HL-60 (cell line): ENCODE data around the gene LITAFD.

Experiments used
- DNase-seq, 2 experiments: peaks; one replicate each; pipeline ENCODE4 v3.0.0-alpha.2; 2010 to 2020; ENCODE audit warnings: low read depth in 1 of 2, low spot score in 1 of 2
- H3K27ac ChIP-seq: fragments of 250-450 bp; sonication (Bioruptor Pico); replicated peaks from 2 replicates; pipeline ENCODE4 v1.5.1; 2020; ENCODE audit warnings: mild to moderate bottlenecking, moderate library complexity
- H3K27me3 ChIP-seq: fragments of 250-450 bp; sonication (Bioruptor Pico); 2 replicates; pipeline ENCODE4 v1.5.1; 2021; ENCODE audit warnings: mild to moderate bottlenecking, moderate library complexity; ENCODE audit not compliant: insufficient read depth, poor library complexity, severe bottlenecking
- H3K4me3 ChIP-seq: replicated peaks from 2 replicates; pipeline ENCODE4 v1.5.1; 2011; ENCODE audit warnings: mild to moderate bottlenecking, control low read depth, low read length; ENCODE audit not compliant: insufficient read depth
- GABPA ChIP-seq: IDR thresholded peaks from 2 replicates; pipeline ENCODE4 v1.6.1; 2012; ENCODE audit warnings: low read depth
- POLR2AphosphoS5 ChIP-seq: IDR thresholded peaks from 2 replicates; pipeline ENCODE4 v1.6.1; 2012; ENCODE audit warnings: low read depth
- SPI1 ChIP-seq: IDR thresholded peaks from 2 replicates; pipeline ENCODE4 v1.6.1; 2012; ENCODE audit warnings: low read depth, mild to moderate bottlenecking, borderline replicate concordance
- TF ChIP-seq, protein P1 (sequence below): IDR thresholded peaks from 2 replicates; pipeline ENCODE4 v1.6.1; 2012; ENCODE audit warnings: low read depth; ENCODE audit not compliant: insufficient replicate concordance
- TF ChIP-seq, protein P2 (sequence below): IDR thresholded peaks from one replicate; pipeline ENCODE4 v1.5.1; 2011; ENCODE audit warnings: low read length, control low read depth, inconsistent platforms; ENCODE audit not compliant: insufficient read depth

Gene LITAFD

DNA sequence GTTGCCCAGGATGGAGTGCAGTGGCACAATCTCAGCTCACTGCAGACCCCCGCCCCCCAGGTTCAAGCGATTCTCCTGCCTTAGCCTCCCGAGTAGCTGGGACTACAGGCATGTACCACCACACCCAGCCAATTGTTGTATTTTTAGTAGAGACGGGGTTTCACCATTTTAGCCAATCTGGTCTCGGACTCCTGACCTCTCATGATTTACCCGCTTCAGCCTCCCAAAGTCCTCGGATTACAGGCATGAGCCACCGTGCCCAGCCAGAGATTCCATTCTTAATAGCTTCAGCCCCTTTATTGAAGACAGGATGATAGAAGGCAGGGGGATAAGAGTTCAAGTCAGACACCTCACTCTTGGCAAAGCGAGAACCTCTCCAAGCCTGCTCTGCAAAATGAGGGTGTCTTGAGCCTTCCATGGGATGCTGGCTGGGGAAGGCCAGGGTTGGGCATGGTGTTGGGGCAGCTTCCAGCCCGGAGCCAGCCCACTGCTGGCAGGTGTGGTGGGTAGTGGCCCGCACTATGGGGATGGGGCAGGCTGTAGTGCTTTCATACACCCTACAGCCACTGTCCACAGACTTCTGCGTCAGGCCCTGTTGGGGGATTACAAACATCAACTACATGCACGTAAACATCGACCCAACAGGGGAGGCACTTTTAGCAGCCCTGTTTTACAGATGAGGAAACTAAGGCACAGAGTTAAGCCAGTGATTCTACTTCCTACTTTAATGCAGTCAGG lies 16.8 kb upstream of the LITAFD start:
- no peak overlapping the region for H3K4me3 ChIP-seq
- DNase-seq, result no peak
- TF ChIP-seq, protein P1, sequence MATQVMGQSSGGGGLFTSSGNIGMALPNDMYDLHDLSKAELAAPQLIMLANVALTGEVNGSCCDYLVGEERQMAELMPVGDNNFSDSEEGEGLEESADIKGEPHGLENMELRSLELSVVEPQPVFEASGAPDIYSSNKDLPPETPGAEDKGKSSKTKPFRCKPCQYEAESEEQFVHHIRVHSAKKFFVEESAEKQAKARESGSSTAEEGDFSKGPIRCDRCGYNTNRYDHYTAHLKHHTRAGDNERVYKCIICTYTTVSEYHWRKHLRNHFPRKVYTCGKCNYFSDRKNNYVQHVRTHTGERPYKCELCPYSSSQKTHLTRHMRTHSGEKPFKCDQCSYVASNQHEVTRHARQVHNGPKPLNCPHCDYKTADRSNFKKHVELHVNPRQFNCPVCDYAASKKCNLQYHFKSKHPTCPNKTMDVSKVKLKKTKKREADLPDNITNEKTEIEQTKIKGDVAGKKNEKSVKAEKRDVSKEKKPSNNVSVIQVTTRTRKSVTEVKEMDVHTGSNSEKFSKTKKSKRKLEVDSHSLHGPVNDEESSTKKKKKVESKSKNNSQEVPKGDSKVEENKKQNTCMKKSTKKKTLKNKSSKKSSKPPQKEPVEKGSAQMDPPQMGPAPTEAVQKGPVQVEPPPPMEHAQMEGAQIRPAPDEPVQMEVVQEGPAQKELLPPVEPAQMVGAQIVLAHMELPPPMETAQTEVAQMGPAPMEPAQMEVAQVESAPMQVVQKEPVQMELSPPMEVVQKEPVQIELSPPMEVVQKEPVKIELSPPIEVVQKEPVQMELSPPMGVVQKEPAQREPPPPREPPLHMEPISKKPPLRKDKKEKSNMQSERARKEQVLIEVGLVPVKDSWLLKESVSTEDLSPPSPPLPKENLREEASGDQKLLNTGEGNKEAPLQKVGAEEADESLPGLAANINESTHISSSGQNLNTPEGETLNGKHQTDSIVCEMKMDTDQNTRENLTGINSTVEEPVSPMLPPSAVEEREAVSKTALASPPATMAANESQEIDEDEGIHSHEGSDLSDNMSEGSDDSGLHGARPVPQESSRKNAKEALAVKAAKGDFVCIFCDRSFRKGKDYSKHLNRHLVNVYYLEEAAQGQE, result no peak
- TF ChIP-seq GABPA, result no peak
- TF ChIP-seq, protein P2, sequence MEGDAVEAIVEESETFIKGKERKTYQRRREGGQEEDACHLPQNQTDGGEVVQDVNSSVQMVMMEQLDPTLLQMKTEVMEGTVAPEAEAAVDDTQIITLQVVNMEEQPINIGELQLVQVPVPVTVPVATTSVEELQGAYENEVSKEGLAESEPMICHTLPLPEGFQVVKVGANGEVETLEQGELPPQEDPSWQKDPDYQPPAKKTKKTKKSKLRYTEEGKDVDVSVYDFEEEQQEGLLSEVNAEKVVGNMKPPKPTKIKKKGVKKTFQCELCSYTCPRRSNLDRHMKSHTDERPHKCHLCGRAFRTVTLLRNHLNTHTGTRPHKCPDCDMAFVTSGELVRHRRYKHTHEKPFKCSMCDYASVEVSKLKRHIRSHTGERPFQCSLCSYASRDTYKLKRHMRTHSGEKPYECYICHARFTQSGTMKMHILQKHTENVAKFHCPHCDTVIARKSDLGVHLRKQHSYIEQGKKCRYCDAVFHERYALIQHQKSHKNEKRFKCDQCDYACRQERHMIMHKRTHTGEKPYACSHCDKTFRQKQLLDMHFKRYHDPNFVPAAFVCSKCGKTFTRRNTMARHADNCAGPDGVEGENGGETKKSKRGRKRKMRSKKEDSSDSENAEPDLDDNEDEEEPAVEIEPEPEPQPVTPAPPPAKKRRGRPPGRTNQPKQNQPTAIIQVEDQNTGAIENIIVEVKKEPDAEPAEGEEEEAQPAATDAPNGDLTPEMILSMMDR, result no peak
- TF ChIP-seq POLR2AphosphoS5, result no peak
- no peak for TF ChIP-seq SPI1
- no peaks in the 10 kb centered on the region for H3K27me3 ChIP-seq
- no peak overlapping the region for H3K27ac ChIP-seq

DNA sequence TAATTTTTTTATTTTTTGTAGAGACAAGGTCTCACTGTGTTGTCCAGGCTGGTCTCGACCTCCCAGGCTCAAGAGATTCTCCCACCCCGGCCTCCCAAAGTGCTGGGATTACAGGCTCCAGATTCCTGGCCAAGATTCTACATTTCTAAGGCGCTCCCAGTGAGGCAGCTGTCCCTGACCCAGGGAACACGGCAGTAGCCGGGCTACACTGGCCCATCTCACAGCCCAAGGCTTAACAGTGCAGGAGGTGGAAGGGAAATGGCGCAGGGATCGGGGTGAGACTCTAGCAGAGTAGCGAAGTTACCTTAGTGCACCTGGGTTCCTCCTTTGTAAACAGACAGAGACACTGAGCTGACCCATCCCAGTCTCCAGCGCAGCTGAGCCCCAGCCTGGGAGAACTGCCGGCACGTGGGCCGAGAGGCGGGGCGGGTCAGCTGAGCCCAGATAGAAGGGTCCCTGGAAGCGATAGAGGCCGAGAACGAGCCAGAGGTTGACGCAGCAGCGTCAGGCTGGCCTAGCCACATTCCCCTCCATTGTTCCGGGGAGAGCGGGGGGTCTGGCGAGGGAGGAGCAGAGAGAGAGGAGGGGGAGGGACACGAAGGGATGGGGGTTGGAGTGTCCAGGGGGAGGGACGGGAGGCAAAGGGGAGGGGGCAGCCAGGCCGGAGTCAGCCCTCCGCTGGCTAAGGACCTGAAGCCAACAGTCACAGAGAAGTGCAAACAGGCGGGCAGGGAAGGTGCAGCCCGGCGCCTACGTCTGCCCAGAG lies 15.8 kb upstream of the LITAFD start:
- Histone ChIP-seq H3K27me3 (no peaks in the 10 kb centered on the region), H3K27ac (no peak overlapping the region), H3K4me3 (no peak overlapping the region)
- no peak for DNase-seq
- TF ChIP-seq, protein P2, result no peak
- TF ChIP-seq GABPA (no peak), SPI1 (no peak), POLR2AphosphoS5 (no peak)
- TF ChIP-seq, protein P1, result no peak

DNA sequence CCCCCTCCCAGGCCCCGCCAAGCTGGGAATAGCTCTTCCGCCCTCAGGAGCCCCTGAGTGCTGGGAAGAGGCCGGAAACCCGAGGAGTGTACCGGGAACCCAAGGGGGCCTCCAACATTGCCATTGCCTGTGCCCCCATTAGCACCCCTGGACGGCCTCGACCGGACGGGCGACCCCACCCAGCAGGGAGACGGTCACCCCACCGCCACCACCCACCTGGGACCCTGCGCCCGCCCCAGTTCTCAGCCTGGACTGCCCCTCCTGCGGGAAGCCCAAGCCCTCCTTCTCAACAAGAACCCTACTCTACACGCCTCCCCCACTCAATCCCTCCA lies 15.3 kb upstream of the LITAFD start:
- Histone ChIP-seq H3K4me3 (no peak overlapping the region), H3K27ac (no peak overlapping the region), H3K27me3 (no peaks in the 10 kb centered on the region)
- TF ChIP-seq, protein P2, result no peak
- TF ChIP-seq, protein P1, result no peak
- TF ChIP-seq GABPA (no peak), POLR2AphosphoS5 (no peak), SPI1 (no peak)
- DNase-seq, result no peak
